ENCODE measurements around the gene PNPLA6.
A peak's percentile ranks its signal among the peaks of the same experiment; 100 is the strongest.

- TF ChIP-seq CTCF (IDR thresholded peaks at IDR 0.05 in 2 of 3, conservative IDR thresholded peaks at IDR 0.05 in 1 of 3; ENCODE audit: control insufficient read depth in 2 of 3, extremely low read depth in 1 of 3, insufficient read depth in 1 of 3, low read depth in 3 of 3, low read length in 3 of 3) (no peak), EZH2 (IDR thresholded peaks at IDR 0.05; ENCODE audit: borderline replicate concordance, control insufficient read depth, low read depth, low read length) (no peak), POLR2A (IDR thresholded peaks at IDR 0.05; ENCODE audit: low read depth, low read length) (peak; percentile 85), RAD21 (IDR thresholded peaks at IDR 0.05; ENCODE audit: insufficient read depth, low read depth, low read length) (no peak), ZBTB40 (IDR thresholded peaks at IDR 0.05; ENCODE audit: borderline replicate concordance) (no peak; the same call in 1 of the 2 replicates), PBX3 (IDR thresholded peaks at IDR 0.05; ENCODE audit: insufficient replicate concordance, low read depth, low read length) (no peak), USF2 (IDR thresholded peaks at IDR 0.05; ENCODE audit: borderline replicate concordance, low read depth, low read length) (peak; percentile 100), BCLAF1 (IDR thresholded peaks at IDR 0.05) (no peak), ZZZ3 (IDR thresholded peaks at IDR 0.05; ENCODE audit: control insufficient read depth, insufficient read length, low read depth) (no peak), PRDM15 (CRISPR knock-in tag; IDR thresholded peaks at IDR 0.05) (peak; percentile 97)
Observed at GRCh38 chr19:7522072-7522922, 13.2 kb upstream of the PNPLA6 start, which contains the start of gene MCOLN1.

All from GM12878 (cell line).